HG02763 (cell line): Measurements from ENCODE around the gene ATP6V0B.

Experiments
- ATAC-seq: cut with Tn5 transposase; IDR thresholded peaks from one replicate; pipeline ENCODE4 v1.9.1; 2021; ENCODE audit warnings: mild to moderate bottlenecking, moderate library complexity; ENCODE audit not compliant: unreplicated experiment

ATP6V0B gene

DNA sequence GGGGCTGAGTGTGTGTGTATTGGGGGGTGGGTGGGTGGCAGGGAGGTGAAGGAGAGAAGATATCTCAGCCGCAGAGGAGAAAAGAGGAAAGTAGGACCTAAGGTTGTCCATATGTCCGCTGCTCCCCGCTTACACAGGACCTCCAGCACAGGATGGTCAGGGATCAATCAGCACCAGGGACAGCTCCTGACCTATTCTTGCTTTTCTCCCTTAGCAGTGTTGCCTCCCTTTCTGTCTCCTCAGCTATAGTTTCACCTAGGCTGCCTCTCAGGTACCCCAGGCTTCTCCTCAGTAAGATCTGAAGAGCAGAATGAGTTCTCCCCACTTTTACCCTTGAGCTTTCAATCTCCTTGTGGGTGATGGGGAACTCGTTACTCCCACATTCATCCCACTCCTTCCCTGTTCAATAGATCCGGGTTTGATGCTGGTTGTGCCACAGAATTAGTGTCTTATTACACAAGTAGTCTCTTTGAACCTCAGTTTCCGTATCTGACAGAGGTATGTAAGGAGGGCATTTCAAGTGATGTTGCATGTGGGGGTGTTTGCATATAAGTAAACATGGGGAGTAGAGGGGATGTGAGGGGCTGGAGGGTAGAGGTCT lies 6.3 kb upstream of the ATP6V0B start:
- no peak for ATAC-seq

DNA sequence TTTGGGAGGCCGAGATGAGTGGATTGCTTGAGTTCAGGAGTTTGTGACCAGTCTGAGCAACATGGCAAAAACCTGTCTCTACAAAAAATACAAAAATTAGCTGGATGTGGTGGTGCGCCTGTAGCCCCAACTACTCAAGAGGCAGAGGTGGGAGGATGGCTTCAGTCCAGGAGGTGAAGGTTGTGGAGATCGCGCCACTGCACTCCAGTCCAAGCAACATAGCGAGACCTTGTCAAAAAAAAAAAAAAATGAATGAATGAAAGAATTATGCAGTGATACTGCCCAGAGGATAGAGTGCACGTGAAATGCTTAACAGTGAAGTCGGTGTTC lies 5.4 kb upstream of the ATP6V0B start:
- ATAC-seq: no peak

DNA sequence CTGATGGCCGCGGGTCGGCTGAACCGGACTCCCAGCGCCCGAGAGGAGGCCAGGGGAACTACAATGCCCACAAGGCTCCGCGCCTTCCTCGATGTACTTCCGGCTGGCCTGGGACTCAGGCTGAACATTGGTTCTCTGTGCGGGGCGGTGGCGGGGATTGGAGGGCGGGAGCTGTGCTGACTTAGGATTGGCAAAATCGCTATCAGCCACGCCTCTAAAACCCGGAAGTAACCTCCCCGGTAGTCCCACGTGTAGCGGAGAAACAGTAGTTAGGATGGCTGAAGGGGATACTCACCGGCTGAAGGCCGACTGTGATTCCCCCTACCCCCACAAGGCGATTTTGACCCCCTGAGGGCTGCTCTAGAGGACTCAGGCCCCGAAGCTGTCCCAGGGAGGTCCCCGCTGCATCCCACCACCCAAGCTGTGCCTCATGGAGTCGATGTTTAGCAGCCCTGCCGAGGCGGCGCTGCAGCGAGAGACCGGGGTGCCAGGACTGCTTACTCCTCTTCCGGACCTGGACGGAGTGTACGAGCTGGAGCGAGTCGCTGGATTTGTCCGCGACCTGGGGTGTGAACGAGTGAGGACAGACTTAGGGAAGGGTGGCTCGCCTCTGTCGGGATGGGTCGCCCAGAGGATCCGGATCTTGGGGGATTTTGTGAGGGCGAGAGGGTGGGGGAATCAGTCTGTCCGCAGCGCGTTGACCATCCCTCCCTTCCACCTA lies 4.9 kb upstream of the ATP6V0B start, which contains the start of gene DPH2:
Gene DPH2 (plus strand): TSS at position 265 of the 721 bp plus-strand sequence. CDS start 166 bp downstream, at position 431.
- ATAC-seq: peak; percentile 80

DNA sequence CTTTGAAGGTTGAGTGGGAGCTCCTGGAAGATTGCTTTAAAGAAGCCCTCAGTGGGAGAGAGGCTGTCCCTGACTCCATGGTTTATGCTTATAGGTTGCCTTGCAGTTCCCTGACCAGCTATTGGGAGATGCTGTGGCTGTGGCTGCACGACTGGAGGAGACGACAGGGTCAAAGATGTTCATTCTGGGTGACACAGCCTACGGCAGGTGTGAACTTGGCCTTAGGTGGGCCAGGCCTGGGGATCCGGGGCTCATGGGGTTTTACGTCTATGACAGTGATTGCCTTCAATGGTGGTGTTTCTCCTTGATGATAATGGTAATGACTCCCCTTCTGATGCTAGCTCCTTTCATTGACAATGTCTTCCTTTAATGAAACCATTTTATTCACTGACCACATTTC lies 4.3 kb upstream of the ATP6V0B start:
- no peak for ATAC-seq

DNA sequence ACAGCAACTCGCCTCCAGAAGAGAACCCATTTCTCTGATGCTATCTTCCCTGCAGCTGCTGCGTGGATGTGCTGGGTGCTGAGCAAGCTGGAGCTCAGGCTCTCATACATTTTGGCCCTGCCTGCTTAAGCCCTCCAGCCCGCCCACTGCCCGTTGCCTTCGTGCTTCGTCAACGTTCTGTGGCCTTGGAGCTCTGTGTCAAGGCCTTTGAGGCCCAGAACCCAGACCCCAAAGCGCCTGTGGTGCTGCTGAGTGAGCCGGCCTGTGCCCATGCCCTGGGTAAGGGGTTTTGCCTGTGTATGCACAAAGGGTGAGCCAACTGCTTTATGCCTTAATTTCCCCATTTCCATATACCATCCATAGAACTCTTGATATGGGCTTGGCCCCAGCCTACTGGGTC lies 3.8 kb upstream of the ATP6V0B start:
- no peak for ATAC-seq

DNA sequence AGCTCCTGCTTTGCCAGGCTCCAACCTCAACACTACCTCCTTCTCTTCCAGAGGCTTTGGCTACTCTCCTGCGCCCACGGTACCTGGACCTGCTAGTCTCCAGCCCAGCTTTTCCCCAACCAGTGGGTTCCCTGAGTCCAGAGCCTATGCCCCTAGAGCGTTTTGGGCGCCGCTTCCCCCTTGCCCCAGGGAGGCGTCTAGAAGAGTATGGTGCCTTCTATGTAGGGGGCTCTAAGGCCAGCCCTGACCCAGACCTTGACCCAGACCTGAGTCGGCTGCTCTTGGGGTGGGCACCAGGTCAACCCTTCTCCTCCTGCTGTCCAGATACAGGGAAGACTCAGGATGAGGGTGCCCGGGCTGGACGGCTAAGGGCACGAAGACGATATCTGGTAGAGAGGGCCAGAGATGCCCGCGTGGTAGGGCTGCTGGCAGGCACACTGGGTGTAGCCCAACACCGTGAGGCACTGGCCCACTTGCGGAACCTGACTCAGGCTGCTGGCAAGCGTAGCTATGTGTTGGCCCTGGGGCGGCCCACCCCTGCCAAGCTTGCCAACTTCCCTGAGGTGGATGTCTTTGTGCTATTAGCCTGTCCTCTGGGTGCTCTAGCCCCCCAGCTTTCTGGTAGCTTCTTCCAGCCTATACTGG lies 3.3 kb upstream of the ATP6V0B start:
- ATAC-seq: no peak

DNA sequence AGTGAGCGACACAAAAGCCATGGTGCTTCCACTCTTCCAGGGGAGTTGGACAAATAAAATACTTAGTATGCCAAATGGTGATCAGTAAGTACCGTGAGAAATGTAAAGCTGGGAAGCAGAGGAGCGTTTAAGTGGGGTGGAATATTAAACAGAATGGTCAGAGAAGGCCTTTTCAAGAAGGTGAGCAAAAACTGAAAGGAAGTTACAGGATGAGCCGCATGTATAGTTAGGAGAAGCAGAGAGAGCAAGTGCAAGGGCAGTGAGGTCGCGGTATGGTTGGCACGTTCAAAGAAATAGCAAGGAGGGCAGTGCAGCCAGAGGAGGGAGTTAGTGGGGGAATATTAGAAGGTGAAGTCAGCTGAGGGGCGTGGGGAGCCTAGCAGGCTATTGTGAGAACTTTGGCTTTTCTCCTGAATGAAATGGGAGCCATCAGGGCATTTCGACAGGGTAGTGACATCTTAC lies 748 bp upstream of the ATP6V0B start:
- ATAC-seq: no peak

DNA sequence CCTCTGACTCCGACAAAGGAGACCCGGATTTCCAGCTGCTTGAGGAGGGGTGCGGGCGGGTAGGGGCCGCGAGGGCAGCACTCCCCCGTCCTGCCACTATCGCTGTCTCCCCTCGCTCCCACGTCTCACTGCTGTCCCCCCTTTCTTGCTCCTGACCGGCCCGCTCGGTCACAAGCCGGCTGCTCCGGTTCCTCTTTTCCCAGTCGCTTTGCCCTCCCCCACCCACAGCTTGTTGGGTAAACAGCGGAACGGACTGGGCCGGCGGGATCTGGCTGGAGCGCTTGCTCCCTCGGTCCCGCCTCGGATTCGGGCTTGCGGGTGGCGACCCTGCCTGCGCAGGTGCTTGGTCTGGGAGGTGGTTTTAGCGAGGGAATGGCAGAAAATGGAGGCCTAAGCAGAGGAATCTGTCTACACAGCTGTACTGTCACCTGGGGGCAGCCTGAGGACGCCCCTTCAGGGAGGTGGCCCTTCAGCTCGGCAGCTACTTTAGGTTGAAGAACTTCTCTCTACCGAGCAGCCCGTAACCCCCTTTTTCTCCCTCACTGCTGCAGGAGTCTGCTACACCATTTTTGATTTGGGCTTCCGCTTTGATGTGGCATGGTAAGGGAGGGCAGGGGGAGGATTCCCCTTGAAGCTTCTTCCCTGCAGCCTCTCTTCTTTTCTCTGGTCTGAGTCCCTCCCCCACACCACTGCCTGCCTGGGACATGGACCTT lies 645 bp downstream of the ATP6V0B start:
- no peak for ATAC-seq

DNA sequence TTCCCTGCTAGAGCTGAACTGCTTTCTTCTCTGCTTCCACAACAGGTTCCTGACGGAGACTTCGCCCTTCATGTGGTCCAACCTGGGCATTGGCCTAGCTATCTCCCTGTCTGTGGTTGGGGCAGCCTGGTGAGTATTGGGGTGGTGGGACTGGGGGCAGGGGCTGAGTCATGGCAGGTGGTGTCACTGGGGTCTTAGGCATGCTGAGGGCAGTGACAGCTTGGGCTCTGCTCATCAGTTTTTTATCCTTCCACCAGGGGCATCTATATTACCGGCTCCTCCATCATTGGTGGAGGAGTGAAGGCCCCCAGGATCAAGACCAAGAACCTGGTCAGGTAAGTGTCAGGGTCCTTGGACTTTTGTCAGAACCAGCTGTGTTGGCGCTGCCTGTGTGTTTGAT lies 1.3 kb downstream of the ATP6V0B start:
- no peak for ATAC-seq

DNA sequence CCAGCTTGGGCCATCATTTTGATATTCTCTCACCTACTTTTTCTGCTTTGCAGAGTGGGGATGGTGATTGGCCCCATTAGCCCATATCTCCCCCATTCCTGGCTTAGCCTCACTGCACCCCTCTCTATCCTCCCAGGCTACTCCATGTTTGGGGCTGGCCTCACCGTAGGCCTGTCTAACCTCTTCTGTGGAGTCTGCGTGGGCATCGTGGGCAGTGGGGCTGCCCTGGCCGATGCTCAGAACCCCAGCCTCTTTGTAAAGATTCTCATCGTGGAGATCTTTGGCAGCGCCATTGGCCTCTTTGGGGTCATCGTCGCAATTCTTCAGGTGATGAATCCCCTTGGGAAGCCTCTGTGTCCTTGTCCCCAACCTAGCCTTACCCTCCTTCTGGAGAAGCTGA lies 2.1 kb downstream of the ATP6V0B start:
- no peak for ATAC-seq

DNA sequence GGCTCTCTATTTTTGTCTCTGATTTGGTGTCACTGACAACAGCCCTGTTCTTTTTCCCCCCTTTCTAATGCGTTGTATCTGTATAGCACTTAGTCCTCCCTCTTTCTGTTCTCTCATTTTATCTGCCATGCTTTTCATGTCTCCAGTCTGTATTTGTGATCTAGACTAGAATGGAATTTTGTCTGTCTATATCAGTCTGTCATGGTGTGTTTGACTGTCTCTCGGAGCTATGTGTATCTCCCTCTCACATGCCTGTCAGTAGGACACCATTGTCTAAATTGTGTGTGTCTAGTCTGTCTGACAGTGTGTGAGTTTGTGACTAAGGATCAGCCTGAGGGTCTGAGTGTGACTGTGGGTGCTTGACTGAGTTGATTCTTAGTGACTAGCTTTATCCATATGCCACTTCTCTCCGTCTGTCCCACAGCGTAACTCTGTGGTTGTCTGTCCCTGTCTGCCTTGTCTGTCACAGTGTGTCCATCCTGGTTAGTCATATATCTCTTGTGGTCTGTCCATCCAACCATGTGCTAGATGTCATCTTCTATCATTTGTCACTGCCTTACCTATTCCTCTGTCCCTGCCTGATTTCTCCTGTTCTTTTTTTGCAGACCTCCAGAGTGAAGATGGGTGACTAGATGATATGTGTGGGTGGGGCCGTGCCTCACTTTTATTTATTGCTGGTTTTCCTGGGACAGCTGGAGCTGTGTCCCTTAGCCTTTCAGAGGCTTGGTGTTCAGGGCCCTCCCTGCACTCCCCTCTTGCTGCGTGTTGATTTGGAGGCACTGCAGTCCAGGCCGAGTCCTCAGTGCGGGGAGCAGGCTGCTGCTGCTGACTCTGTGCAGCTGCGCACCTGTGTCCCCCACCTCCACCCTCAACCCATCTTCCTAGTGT lies 2.9 kb downstream of the ATP6V0B start:
- ATAC-seq: no peak

DNA sequence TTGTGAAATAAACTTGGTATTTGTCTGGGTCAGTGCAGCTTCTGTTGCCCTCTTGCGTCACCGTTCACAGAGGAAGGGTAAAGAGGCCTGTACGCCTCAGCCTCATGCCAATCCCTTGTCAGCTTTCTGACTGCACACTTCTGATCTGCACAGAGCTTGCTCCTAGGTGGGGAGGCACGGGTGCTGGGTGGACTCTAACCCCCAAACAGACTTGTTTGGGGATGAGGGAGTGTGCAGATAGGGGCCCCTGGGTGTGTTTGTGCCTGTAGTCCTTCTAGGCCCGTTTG lies 3.4 kb downstream of the ATP6V0B start:
- ATAC-seq: no peak

DNA sequence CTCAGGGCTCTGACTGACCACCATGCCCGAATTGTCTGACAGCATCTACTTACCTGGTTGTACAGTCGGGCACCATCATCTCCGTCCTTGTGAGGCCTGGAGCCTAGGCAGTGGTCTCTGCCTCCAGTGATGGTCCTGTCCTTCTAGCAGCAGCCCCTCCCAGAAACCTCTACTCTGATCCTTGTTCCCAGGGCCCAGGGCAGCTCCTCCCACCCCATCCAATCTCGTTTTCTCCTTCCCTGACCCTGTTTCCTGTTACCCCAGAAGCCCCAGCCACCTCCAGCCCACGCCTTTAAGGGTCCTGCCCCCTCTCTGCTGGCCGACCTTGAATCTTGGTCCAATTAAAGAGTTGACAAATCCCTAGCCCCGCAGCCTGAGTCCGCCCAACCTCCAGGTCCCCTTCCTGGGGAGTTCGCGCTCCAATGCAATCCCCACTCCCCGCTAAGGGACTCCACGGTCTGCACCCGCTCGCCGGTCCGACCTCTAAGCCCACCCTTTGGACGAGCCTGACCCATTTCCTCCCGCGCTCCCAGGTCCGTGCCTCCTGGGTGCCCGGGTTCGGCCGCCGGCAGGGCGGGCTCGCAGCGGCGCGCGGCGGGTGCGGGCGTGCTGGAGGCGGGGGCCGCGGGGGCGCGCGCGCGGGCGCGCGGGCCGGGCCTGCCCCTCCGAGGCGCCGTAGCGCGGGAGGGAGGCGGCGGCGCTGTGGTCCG lies 3.9 kb downstream of the ATP6V0B start, which contains the start of gene B4GALT2:
Gene B4GALT2 (plus strand): TSS at position 660 of the 710 bp plus-strand sequence. CDS start 1,951 bp downstream, outside the sequence.
- no peak for ATAC-seq

DNA sequence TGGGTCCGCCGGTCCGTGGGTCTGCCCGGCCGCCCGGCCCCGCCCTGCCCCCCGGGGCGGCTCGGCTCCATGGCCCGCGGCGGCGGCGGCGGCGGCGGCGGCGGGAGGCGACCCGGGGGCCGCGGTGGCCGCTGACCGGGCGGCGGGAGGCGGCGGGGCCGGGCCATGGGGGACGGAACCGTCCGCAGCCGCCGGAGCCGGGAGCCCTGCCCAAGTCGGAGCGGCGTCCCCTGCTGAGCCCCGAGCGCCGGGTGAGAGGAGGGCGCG lies 4.4 kb downstream of the ATP6V0B start:
- ATAC-seq: no peak

DNA sequence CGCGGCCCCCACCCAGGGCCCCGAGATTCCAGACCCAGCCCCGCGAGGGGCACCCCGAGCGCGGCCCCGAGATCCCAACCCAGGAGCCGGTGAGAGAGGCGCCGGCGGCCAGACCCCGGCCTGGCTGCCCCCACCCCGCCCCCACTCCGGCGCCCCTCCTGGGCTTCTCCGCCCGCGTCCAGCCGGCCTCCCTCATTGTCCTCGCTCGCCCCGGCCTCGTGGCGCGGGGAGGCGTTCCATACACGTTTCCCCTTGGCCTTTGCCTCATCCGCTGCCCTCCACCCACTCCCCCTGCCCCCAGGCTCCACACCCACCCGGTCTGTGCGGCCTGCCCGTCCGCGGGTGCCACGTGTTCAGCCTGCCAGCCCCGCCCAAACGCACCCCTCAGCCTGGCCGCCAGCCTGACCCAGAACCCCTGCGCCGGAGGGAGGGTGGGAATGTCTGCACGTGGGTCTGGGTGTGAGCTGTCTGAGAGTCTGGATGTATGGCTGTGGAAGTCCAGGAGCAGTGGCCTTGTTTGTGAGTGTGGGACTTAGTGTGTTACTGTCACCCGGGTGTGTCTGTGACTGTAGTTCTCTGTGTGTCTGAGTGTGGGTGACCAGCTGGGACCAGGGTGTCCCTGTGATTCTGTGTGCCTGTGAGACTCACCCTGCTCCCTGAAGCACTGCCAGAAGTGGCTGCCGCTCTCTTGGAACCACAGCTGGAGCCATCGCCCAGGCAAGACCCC lies 4.9 kb downstream of the ATP6V0B start:
- no peak for ATAC-seq

DNA sequence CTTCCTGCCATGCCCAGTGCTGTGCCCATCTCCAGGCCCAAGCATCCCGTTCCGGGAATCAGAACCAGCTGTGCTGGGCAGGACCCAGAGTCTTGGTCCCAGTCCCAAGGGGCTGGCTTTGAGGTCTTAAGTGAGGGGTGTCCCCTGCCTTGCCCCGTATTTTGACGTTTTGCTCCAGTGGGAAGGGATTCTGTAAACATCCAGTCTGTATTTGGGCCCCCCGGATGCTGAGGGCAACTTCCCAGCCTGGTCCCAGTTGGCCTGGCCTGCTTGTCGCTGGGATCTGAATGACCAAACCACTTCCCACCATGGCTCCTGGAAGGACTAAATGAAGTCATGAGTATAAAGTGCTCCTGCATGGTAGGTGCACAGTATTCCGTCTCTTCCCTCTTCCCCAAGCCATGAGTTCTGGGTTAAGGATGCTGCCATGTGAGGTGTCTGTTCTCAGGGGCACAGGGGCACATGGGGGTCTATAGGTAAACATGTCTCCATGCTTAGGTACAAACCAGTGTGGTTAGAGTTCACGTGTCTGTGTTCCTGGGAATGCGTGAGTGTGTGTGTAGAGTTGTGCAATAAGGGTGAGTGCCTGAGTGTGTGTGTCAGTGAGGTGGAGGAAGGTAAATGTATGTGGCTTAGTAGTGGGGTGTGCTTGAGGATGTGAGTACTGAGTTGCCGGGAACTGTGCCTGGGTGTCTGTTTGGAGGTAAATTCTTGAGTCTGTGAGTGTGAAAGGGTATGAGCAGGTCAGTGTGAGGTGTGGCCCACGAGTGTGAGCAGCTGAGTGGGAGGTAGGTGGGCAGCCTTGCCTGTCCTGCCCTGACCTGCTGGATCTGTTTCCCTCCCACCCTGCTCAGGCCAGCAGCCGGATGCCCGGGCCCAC lies 5.7 kb downstream of the ATP6V0B start:
- no peak for ATAC-seq

DNA sequence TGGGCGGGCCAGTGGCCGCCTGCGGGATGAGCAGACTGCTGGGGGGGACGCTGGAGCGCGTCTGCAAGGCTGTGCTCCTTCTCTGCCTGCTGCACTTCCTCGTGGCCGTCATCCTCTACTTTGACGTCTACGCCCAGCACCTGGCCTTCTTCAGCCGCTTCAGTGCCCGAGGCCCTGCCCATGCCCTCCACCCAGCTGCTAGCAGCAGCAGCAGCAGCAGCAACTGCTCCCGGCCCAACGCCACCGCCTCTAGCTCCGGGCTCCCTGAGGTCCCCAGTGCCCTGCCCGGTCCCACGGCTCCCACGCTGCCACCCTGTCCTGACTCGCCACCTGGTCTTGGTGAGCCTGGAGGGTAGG lies 6.4 kb downstream of the ATP6V0B start:
- ATAC-seq: no peak

DNA sequence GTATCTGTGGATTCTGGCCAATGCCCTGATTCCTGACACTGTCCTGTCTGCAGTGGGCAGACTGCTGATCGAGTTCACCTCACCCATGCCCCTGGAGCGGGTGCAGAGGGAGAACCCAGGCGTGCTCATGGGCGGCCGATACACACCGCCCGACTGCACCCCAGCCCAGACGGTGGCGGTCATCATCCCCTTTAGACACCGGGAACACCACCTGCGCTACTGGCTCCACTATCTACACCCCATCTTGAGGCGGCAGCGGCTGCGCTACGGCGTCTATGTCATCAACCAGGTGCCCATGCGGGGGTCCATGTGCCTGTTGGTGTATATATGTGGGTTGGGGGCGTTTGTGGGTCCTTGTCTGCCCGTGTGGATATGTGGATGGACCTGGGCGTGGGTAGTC lies 6.9 kb downstream of the ATP6V0B start:
- ATAC-seq: no peak

DNA sequence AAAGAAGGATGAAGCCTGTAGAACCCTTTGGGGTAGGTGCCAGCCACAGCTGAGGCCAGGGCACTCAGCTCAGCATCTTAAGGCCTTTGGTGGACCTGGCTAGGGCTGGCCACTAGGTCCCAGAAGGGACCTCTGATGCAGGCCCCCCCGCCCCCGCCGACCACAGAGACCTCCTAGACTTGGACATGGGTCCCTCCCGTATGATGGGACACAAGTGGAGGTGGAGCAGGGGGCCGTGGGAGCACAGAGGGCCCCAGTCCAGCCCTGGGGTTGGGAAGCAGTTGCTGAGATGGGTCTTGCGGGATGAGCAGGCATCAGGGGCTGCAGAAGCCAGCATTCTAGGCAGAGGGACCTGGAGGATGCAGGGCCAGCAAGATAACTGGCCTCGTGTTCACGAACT lies 7.5 kb downstream of the ATP6V0B start:
- no peak for ATAC-seq
